Uterus (tissue), 4 donors: ENCODE measurements around the gene CDX1. TPM values are rescaled to one million over a fixed set of nuclear protein-coding genes. Genes with fewer than 3 reads are reported as not detected.

Experiments
- DNase-seq, 2 donors: peaks; one replicate each; pipeline ENCODE4 v3.0.0-alpha.2; 2019 to 2020
- H3K27ac ChIP-seq, 2 donors: fragments of 200-600 bp; sonication (generic); 1 replicate in 1 of 2; 2 replicates in 1 of 2; pipeline ENCODE4 v1.5.1; 2016 to 2018
- H3K27me3 ChIP-seq, 2 donors: fragments of 200-600 bp; sonication (generic); one replicate each; pipeline ENCODE4 v1.5.1; 2018 to 2019; ENCODE audit warnings: control low read depth in 1 of 2
- H3K36me3 ChIP-seq, 2 donors: fragments of 200-600 bp; sonication (generic); one replicate each; pipeline ENCODE4 v1.5.1; 2019; ENCODE audit warnings: control low read depth in 1 of 2
- H3K4me1 ChIP-seq, 2 donors: fragments of 200-600 bp; sonication (generic); one replicate each; pipeline ENCODE4 v1.5.1; 2018 to 2019; ENCODE audit warnings: control low read depth in 1 of 2
- H3K4me3 ChIP-seq, 2 donors: fragments of 200-600 bp; sonication (generic); 1 replicate in 1 of 2; 2 replicates in 1 of 2; pipeline ENCODE4 v1.5.1; 2018 to 2019; ENCODE audit warnings: mild to moderate bottlenecking in 1 of 2
- H3K9me3 ChIP-seq, 2 donors: fragments of 200-600 bp; sonication (generic); one replicate each; pipeline ENCODE4 v1.5.1; 2019; ENCODE audit warnings: control low read depth in 1 of 2
- CTCF ChIP-seq, 4 experiments: fragments of 200-600 bp in 2 of 4; fragments of 450-650 bp in 2 of 4; sonication (generic) in 2 of 4; IDR thresholded peaks; one replicate each; pipeline ENCODE4 v1.5.1; 2016 to 2019; ENCODE audit warnings: antibody characterized with exemption in 4 of 4, mild to moderate bottlenecking in 2 of 4, moderate library complexity in 1 of 4
- POLR2A ChIP-seq, 2 donors: fragments of 450-650 bp; IDR thresholded peaks; one replicate each; pipeline ENCODE4 v1.6.1; 2016; ENCODE audit warnings: antibody characterized with exemption in 2 of 2, mild to moderate bottlenecking in 1 of 2, moderate library complexity in 1 of 2
- intact Hi-C: fragments of 100-400 bp; cut with DNase I; formaldehyde crosslinking; loops from one replicate; pipeline ENCODE4 v1.15.1; 2023; ENCODE audit warnings: low total_unique reads
- total RNA-seq, 4 donors: library from RNA; depleted of rRNA in 3 of 4; stranded (reverse); fragments of >200 nt in 3 of 4; gene quantifications; one replicate each; pipeline versions ENCODE4 v1.1.0 to v1.2.4, GENCODE V29; 2014 to 2023
- donor health status: DM: yes; HTN: yes; CAD: no.

The CDX1 gene
- total RNA-seq, 4 donors from 2014 or later: 0.29 to 0.77 (median 0.38) TPM

- no peak for DNase-seq
- no peak overlapping the region for H3K4me3 ChIP-seq
- TF ChIP-seq POLR2A (IDR thresholded peaks at IDR 0.05): no peak
- peak overlapping the region; percentile 97 to 99 for H3K27ac ChIP-seq
- peaks cover 0 to 17% of the 10 kb centered on the region in 2 donors for H3K4me1 ChIP-seq
- no peaks in the 10 kb centered on the region for H3K27me3 ChIP-seq
- no peaks in the 10 kb centered on the region for H3K36me3 ChIP-seq
- intact Hi-C loops: loop anchor here (10.0 kb wide), 1 partner anchor 53 kb away; no protein-coding TSS in a partner anchor
- no peaks in the 10 kb centered on the region for H3K9me3 ChIP-seq
Observed at GRCh38 chr5:150162142-150162513, 4.5 kb upstream of the CDX1 start.

GRCh38 chr5:150163035-150163434, 3.5 kb upstream of the CDX1 start:
- Histone ChIP-seq H3K27me3 (no peaks in the 10 kb centered on the region), H3K4me3 (no peak overlapping the region), H3K27ac (peak overlapping the region; percentile 71 to 74), H3K9me3 (no peaks in the 10 kb centered on the region), H3K4me1 (peaks cover 0 to 15% of the 10 kb centered on the region in 2 donors), H3K36me3 (no peaks in the 10 kb centered on the region)
- DNase-seq: no peak
- no peak for TF ChIP-seq POLR2A (IDR thresholded peaks at IDR 0.05)
- no peak for TF ChIP-seq CTCF (IDR thresholded peaks at IDR 0.05)
- intact Hi-C loops: loop anchor here (10.0 kb wide), 1 partner anchor 52 kb away; no protein-coding TSS in a partner anchor

- intact Hi-C loops: loop anchor here (10.0 kb wide), 1 partner anchor 51 kb away; no protein-coding TSS in a partner anchor
- Histone ChIP-seq H3K27me3 (no peaks in the 10 kb centered on the region), H3K4me1 (peaks cover 0 to 10% of the 10 kb centered on the region in 2 donors), H3K36me3 (no peaks in the 10 kb centered on the region), H3K4me3 (no peak overlapping the region), H3K27ac (peak overlapping the region; percentile 71 to 74), H3K9me3 (no peaks in the 10 kb centered on the region)
- no peak for TF ChIP-seq POLR2A (IDR thresholded peaks at IDR 0.05)
- peak in 3 of 4 experiments; percentile 6 to 38 (median 31) for TF ChIP-seq CTCF (IDR thresholded peaks at IDR 0.05)
- DNase-seq: peak; percentile 74 to 81
Observed at GRCh38 chr5:150163547-150164059, 3.0 kb upstream of the CDX1 start.

GRCh38 chr5:150164211-150164980, 2.2 kb upstream of the CDX1 start:
- peak overlapping the region; percentile 71 to 74 for H3K27ac ChIP-seq
- no peak for TF ChIP-seq POLR2A (IDR thresholded peaks at IDR 0.05)
- no peak for TF ChIP-seq CTCF (IDR thresholded peaks at IDR 0.05)
- intact Hi-C loops: loop anchor here (10.0 kb wide), 1 partner anchor 50 kb away; no protein-coding TSS in a partner anchor
- H3K4me3 ChIP-seq: no peak overlapping the region
- H3K36me3 ChIP-seq: no peaks in the 10 kb centered on the region
- no peaks in the 10 kb centered on the region for H3K9me3 ChIP-seq
- DNase-seq: peak in 1 of 2 donors; percentile 75
- H3K4me1 ChIP-seq: peaks cover 0 to 10% of the 10 kb centered on the region in 2 donors
- H3K27me3 ChIP-seq: no peaks in the 10 kb centered on the region

GRCh38 chr5:150166037-150166649, 435 bp upstream of the CDX1 start:
- no peak for DNase-seq
- Histone ChIP-seq H3K27me3 (no peaks in the 10 kb centered on the region), H3K4me3 (no peak overlapping the region), H3K9me3 (no peaks in the 10 kb centered on the region), H3K27ac (peak overlapping the region; percentile 71 to 74), H3K36me3 (no peaks in the 10 kb centered on the region), H3K4me1 (no peaks in the 10 kb centered on the region)
- TF ChIP-seq CTCF (IDR thresholded peaks at IDR 0.05) (no peak), POLR2A (IDR thresholded peaks at IDR 0.05) (no peak)
- intact Hi-C loops: loop anchor here (10.0 kb wide), 1 partner anchor 49 kb away; no protein-coding TSS in a partner anchor
